ENCODE results near the gene PHF19. TPM values are rescaled to one million over a fixed set of nuclear protein-coding genes. Genes with fewer than 3 reads are reported as not detected.

Gene PHF19
- total RNA-seq, 1 experiment from 2014 or later: 35.5 TPM

GRCh38 chr9:120818595-120818994 lies 58.4 kb downstream of the PHF19 start:
- DNase-seq: no peak
- Histone ChIP-seq H3K36me3 (replicated peaks; ENCODE audit: control insufficient read depth, insufficient read depth, low read length) (peaks cover 15% of the 10 kb centered on the region), H3K4me3 (ENCODE audit: insufficient read depth, low read depth, low read length) (no peak overlapping the region)

GRCh38 chr9:120815075-120815474 lies 61.9 kb downstream of the PHF19 start:
- DNase-seq: no peak
- no peaks in the 10 kb centered on the region for H3K27me3 ChIP-seq (ENCODE audit: control insufficient read depth, insufficient read depth, low read length)
- no peak overlapping the region for H3K4me3 ChIP-seq (ENCODE audit: insufficient read depth, low read depth, low read length)
- H3K36me3 ChIP-seq (replicated peaks; ENCODE audit: control insufficient read depth, insufficient read depth, low read length): peaks cover 5% of the 10 kb centered on the region

More at GRCh38 chr9:120818595-120818994, 58.4 kb downstream of the PHF19 start:
- no peaks in the 10 kb centered on the region for H3K27me3 ChIP-seq (ENCODE audit: control insufficient read depth, insufficient read depth, low read length)

- DNase-seq: no peak
- Histone ChIP-seq H3K27me3 (ENCODE audit: control insufficient read depth, insufficient read depth, low read length) (no peaks in the 10 kb centered on the region), H3K4me3 (ENCODE audit: insufficient read depth, low read depth, low read length) (no peak overlapping the region), H3K36me3 (replicated peaks; ENCODE audit: control insufficient read depth, insufficient read depth, low read length) (no peaks in the 10 kb centered on the region)
Measured at GRCh38 chr9:120808931-120809330, 68.1 kb downstream of the PHF19 start.

- no peaks in the 10 kb centered on the region for H3K36me3 ChIP-seq (replicated peaks; ENCODE audit: control insufficient read depth, insufficient read depth, low read length)
- H3K27me3 ChIP-seq (ENCODE audit: control insufficient read depth, insufficient read depth, low read length): no peaks in the 10 kb centered on the region
- DNase-seq: no peak
- H3K4me3 ChIP-seq (ENCODE audit: insufficient read depth, low read depth, low read length): no peak overlapping the region
Measured at GRCh38 chr9:120807607-120808379, 69.2 kb downstream of the PHF19 start.

Other genes with a start within 250 kb of the PHF19 start
- gene MEGF9, start 162.7 kb downstream of the PHF19 start, total RNA-seq (2014; rRNA removed; shearing (Covaris generic)): 0.67 and 1.2 TPM in 2 replicates
- 17.0 and 31.4 TPM in 2 replicates for gene FBXW2, start 83.8 kb downstream of the PHF19 start, total RNA-seq (2014; rRNA removed; shearing (Covaris generic))
- 24.3 and 25.6 TPM in 2 replicates for gene PSMD5, start 34.3 kb downstream of the PHF19 start, total RNA-seq (2014; rRNA removed; shearing (Covaris generic))
- gene TRAF1, start 49.6 kb upstream of the PHF19 start, total RNA-seq (2014; rRNA removed; shearing (Covaris generic)): 0.97 and 1.4 TPM in 2 replicates
- gene C5, start 173.1 kb upstream of the PHF19 start, total RNA-seq (2014; rRNA removed; shearing (Covaris generic)): 0.59 and 1.0 TPM in 2 replicates
- 9.3 and 16.3 TPM in 2 replicates for gene CNTRL, start 197.8 kb upstream of the PHF19 start, total RNA-seq (2014; rRNA removed; shearing (Covaris generic))

Measured in H7 (cell line).